K562 (cell line): ENCODE results near the gene CDK5RAP3. TPM values are rescaled to one million over a fixed set of nuclear protein-coding genes. Genes with fewer than 3 reads are reported as not detected.

ENCODE experiments used
- ATAC-seq: fragments of 200-7000 bp; cut with Tn5 transposase; 3 replicates; pipeline ENCODE4 v1.9.1; 2020; ENCODE audit warnings: moderate library complexity
- BruUV-seq: library from RNA; stranded (reverse); fragments of 400-500 nt; replicated peaks from 2 replicates; lab custom pipeline; 2021; lab: Mats Ljungman, UMichigan
- CTCF ChIA-PET: fragments of 300-600 bp; formaldehyde crosslinking; extraction: SDS; loops from one replicate; lab custom pipeline; 2021; ENCODE audit warnings: low intra/inter-chr PET ratio; lab: Yijun Ruan, JAX
- POLR2A ChIA-PET: fragments of 300-600, 350-650 bp; sonication (Branson Sonifier 250); formaldehyde crosslinking; extraction: SDS; loops from one replicate; lab custom pipeline; 2021; ENCODE audit warnings: antibody characterized with exemption, inconsistent platforms; lab: Yijun Ruan, JAX
- DNase-seq, 4 experiments: peaks; one replicate each; pipeline versions ENCODE4 v3.0.0 to v3.0.0-alpha.2; 2011 to 2018; ENCODE audit warnings: low spot score in 3 of 4, mixed read lengths in 3 of 4; ENCODE audit errors: extremely low read depth in 1 of 4
- FAIRE-seq: peaks from 2 replicates; lab custom pipeline; 2011; peaks lifted over from hg19 to GRCh38; lab: Jason Lieb, UNC
- H2AFZ ChIP-seq: 2 replicates; pipeline ENCODE4 v1.6.0; 2011; ENCODE audit warnings: low read depth, low read length, control low read depth, inconsistent platforms
- H3K27ac ChIP-seq: fragments of 200-600 bp; 3 replicates; pipeline ENCODE4 v1.8.0; 2011; ENCODE audit warnings: low read depth, mild to moderate bottlenecking, control low read depth, inconsistent platforms, low read length, moderate library complexity, mixed read lengths; ENCODE audit errors: extremely low read depth
- H3K27me3 ChIP-seq, 2 experiments: fragments of 300-600 bp in 1 of 2; 2 replicates in 1 of 2; 3 replicates in 1 of 2; pipeline versions ENCODE4 v1.6.0 to v1.8.0; 2011; ENCODE audit warnings: inconsistent platforms in 2 of 2, low read length in 2 of 2, mild to moderate bottlenecking in 1 of 2, mixed read lengths in 1 of 2, moderate library complexity in 1 of 2; ENCODE audit not compliant: control insufficient read depth in 2 of 2, insufficient read depth in 2 of 2
- H3K36me3 ChIP-seq: fragments of 300-600 bp; 3 replicates; pipeline ENCODE4 v1.8.0; 2011; ENCODE audit warnings: mild to moderate bottlenecking, low read length, inconsistent platforms; ENCODE audit not compliant: control insufficient read depth, insufficient read depth
- H3K4me1 ChIP-seq, 2 experiments: fragments of 200-600 bp in 1 of 2; replicated peaks in 1 of 2; 2 replicates in 1 of 2; 3 replicates in 1 of 2; pipeline versions ENCODE4 v1.5.1 to v1.8.0; 2011; ENCODE audit warnings: inconsistent platforms in 2 of 2, low read length in 2 of 2, mild to moderate bottlenecking in 1 of 2, mixed read lengths in 1 of 2, moderate library complexity in 1 of 2; ENCODE audit not compliant: control insufficient read depth in 2 of 2, insufficient read depth in 2 of 2
- H3K4me2 ChIP-seq: 2 replicates; pipeline ENCODE4 v1.6.1; 2011; ENCODE audit warnings: low read length, control low read depth, inconsistent platforms, mixed read lengths; ENCODE audit not compliant: insufficient read depth
- H3K4me3 ChIP-seq: fragments of 200-600 bp; sonication (generic), shearing (Covaris generic); 2 replicates; pipeline ENCODE4 v1.5.1; 2016; ENCODE audit warnings: control low read depth, inconsistent platforms
- H3K79me2 ChIP-seq: fragments of 200-600 bp; 3 replicates; pipeline ENCODE4 v1.8.0; 2011; ENCODE audit warnings: low read length, inconsistent platforms; ENCODE audit not compliant: control insufficient read depth, insufficient read depth
- H3K9ac ChIP-seq, 2 experiments: 2 replicates each; pipeline versions ENCODE4 v1.6.0 to v1.6.1; 2011; ENCODE audit warnings: low read depth in 2 of 2, low read length in 2 of 2, control low read depth in 1 of 2, inconsistent platforms in 1 of 2, mild to moderate bottlenecking in 1 of 2, mixed read lengths in 1 of 2; ENCODE audit not compliant: insufficient read depth in 1 of 2
- H3K9me1 ChIP-seq: one replicate; pipeline ENCODE4 v1.6.0; 2011; ENCODE audit warnings: inconsistent platforms, mild to moderate bottlenecking, low read length, moderate library complexity; ENCODE audit not compliant: control insufficient read depth, insufficient read depth
- H3K9me3 ChIP-seq: replicated peaks from 2 replicates; pipeline ENCODE4 v1.5.1; 2011; ENCODE audit warnings: low read depth, low read length, inconsistent platforms; ENCODE audit not compliant: control insufficient read depth, insufficient read depth
- H4K20me1 ChIP-seq: replicated peaks from 2 replicates; pipeline ENCODE4 v1.6.1; 2011; ENCODE audit warnings: low read length, inconsistent platforms, mixed read lengths; ENCODE audit not compliant: control insufficient read depth, insufficient read depth
- CBX1 ChIP-seq: sonication (generic); IDR thresholded peaks from 2 replicates; pipeline ENCODE4 v1.6.1; 2016; ENCODE audit warnings: antibody characterized with exemption, low read depth, mild to moderate bottlenecking
- DDX20 ChIP-seq: fragments of 450-650 bp; IDR thresholded peaks from 2 replicates; pipeline ENCODE4 v1.6.1; 2016; ENCODE audit warnings: missing genetic modification characterization, low read depth, mild to moderate bottlenecking, missing compliant biosample characterization, moderate library complexity
- DLX4 ChIP-seq: fragments of 250-450 bp; sonication (Bioruptor Pico); IDR thresholded peaks from 2 replicates; pipeline ENCODE4 v1.6.1; 2021; ENCODE audit warnings: mild to moderate bottlenecking
- FOXA1 ChIP-seq: fragments of 450-650 bp; IDR thresholded peaks from 2 replicates; pipeline ENCODE4 v1.6.1; 2016; ENCODE audit warnings: mild to moderate bottlenecking, borderline replicate concordance
- FOXP1 ChIP-seq: sonication (generic); formaldehyde crosslinking; IDR thresholded peaks from 2 replicates; pipeline ENCODE4 v1.8.0; 2022; ENCODE audit warnings: mild to moderate bottlenecking, missing genetic modification reagents
- GMEB1 ChIP-seq: fragments of 250-450 bp; sonication (Bioruptor Pico); IDR thresholded peaks from 2 replicates; pipeline ENCODE4 v1.4.0; 2020; ENCODE audit warnings: mild to moderate bottlenecking
- HDAC2 ChIP-seq: fragments of 450-650 bp; IDR thresholded peaks from 2 replicates; pipeline ENCODE4 v1.6.1; 2016; ENCODE audit warnings: mild to moderate bottlenecking
- HDGF ChIP-seq: fragments of 450-650 bp; IDR thresholded peaks from 2 replicates; pipeline ENCODE4 v1.6.1; 2016
- HNRNPL ChIP-seq: fragments of 200-400 bp; formaldehyde crosslinking; IDR thresholded peaks from 2 replicates; pipeline ENCODE4 v1.6.1; 2017; ENCODE audit warnings: low read depth, mild to moderate bottlenecking, low read length
- MBD2 ChIP-seq: sonication (generic); IDR thresholded peaks from 2 replicates; pipeline ENCODE4 v1.6.1; 2016; ENCODE audit warnings: low read depth, borderline replicate concordance
- PYGO2 ChIP-seq: fragments of 450-650 bp; IDR thresholded peaks from 2 replicates; pipeline ENCODE4 v1.6.1; 2016; ENCODE audit warnings: mild to moderate bottlenecking, missing genetic modification characterization, moderate library complexity, missing compliant biosample characterization
- RBM39 ChIP-seq: fragments of 200-400 bp; formaldehyde crosslinking; optimal IDR thresholded peaks from 2 replicates; pipeline ENCODE3; 2018; ENCODE audit warnings: low read depth, low read length
- THAP12 ChIP-seq: fragments of 250-450 bp; sonication (Bioruptor Pico); IDR thresholded peaks from 2 replicates; pipeline ENCODE4 v1.9.0; 2021; ENCODE audit warnings: mild to moderate bottlenecking, inconsistent platforms
- THAP7 ChIP-seq: fragments of 250-450 bp; sonication (Bioruptor Pico); IDR thresholded peaks from 2 replicates; pipeline ENCODE4 v1.5.0; 2021
- TRIM28 ChIP-seq: fragments of 450-650 bp; IDR thresholded peaks from 2 replicates; pipeline ENCODE4 v1.6.1; 2017
- YBX1 ChIP-seq: fragments of 450-650 bp; IDR thresholded peaks from 2 replicates; pipeline ENCODE4 v1.7.1; 2016; ENCODE audit warnings: mild to moderate bottlenecking
- YY1 ChIP-seq, 3 experiments: IDR thresholded peaks; 2 replicates each; pipeline ENCODE4 v1.6.1; 2011; ENCODE audit warnings: low read length in 2 of 3, mild to moderate bottlenecking in 2 of 3, moderate library complexity in 2 of 3, borderline replicate concordance in 1 of 3, control low read depth in 1 of 3, low read depth in 1 of 3; ENCODE audit not compliant: insufficient read depth in 3 of 3, insufficient replicate concordance in 2 of 3, control insufficient read depth in 1 of 3, insufficient read length in 1 of 3; ENCODE audit errors: extremely low read depth in 1 of 3
- ZNF12 ChIP-seq: sonication (generic); formaldehyde crosslinking; IDR thresholded peaks from 2 replicates; pipeline ENCODE4 v1.4.0; 2020; ENCODE audit warnings: mild to moderate bottlenecking, missing genetic modification reagents
- ZNF347 ChIP-seq: fragments of 450-650 bp; formaldehyde crosslinking; IDR thresholded peaks from 2 replicates; pipeline ENCODE4 v1.4.0; 2020; ENCODE audit warnings: low read depth, mild to moderate bottlenecking, moderate library complexity
- WGBS: fragments of 100-300 bp; shearing (Covaris generic); methylation state at CpG from one replicate; pipeline ENCODE4 v1.1.6; 2016; ENCODE audit warnings: low coverage, mixed read lengths; ENCODE audit not compliant: insufficient coverage; ENCODE audit errors: missing lambda C conversion rate; 5-methylcytosine and 5-hydroxymethylcytosine counted together
- in situ Hi-C: fragments of 300-500 bp; cut with MboI; formaldehyde crosslinking; loops from 4 replicates; pipeline ENCODE4 v1.15.0; 2018; ENCODE audit warnings: inconsistent platforms, mixed read lengths
- intact Hi-C: fragments of 100-400 bp; cut with micrococcal nuclease; formaldehyde crosslinking; loops from 2 replicates; pipeline ENCODE4 v1.14.2; 2022
- polyA plus RNA-seq, 8 experiments: library from polyadenylated mRNA; depleted of rRNA in 4 of 8; stranded (reverse) in 5 of 8; unstranded in 3 of 8; fragments of >200 nt; fragmentation: Nextera tagmentation in 2 of 8; fragmentation: Illumina TruSeq in 1 of 8; extraction: Ambion mirVana in 2 of 8; extraction: Trizol in 1 of 8; gene quantifications; 2 replicates each; pipeline versions ENCODE4 v1.2.1 to v1.2.3, GENCODE V29; 2011 to 2014; ENCODE audit warnings: inconsistent platforms in 1 of 8, missing spikeins in 1 of 8
- total RNA-seq, 7 experiments: library from RNA; depleted of rRNA in 6 of 7; stranded (reverse); fragments of >200 nt in 6 of 7; fragmentation: Illumina TruSeq in 2 of 7; extraction: Trizol in 2 of 7; gene quantifications; 2 replicates each; pipeline versions ENCODE4 v1.2.1 to v1.2.3, GENCODE V29; 2011 to 2021; ENCODE audit warnings: low replicate concordance in 1 of 7

The CDK5RAP3 gene
- total and polyA plus RNA-seq, 9 of the 15 experiments (the other 6 are each of a cell fraction or from before 2014, with no cell fraction given) = 44.2 to 202 (median 91.5) TPM

GRCh38 chr17:47968836-47969235 is 2.1 kb upstream of the CDK5RAP3 start:
- ATAC-seq = no peak
- H3K27me3 ChIP-seq = no peaks in the 10 kb centered on the region
- BruUV-seq = no TSS peak
- 64% methylated on average over 5 of the region's 5 CpGs for WGBS
- H4K20me1 ChIP-seq = no peaks in the 10 kb centered on the region
- peaks cover 19% of the 10 kb centered on the region for H3K79me2 ChIP-seq
- no peak overlapping the region for H3K27ac ChIP-seq
- CTCF ChIA-PET = interaction anchor here (0.6 kb wide), 1 partner anchor 18 kb away, joined by 3 read pairs; no protein-coding TSS in a partner anchor
- H3K36me3 ChIP-seq = peaks cover 18% of the 10 kb centered on the region
- no peaks in the 10 kb centered on the region for H3K9me1 ChIP-seq
- TF ChIP-seq DDX20 (tag) (no peak), TRIM28 (no peak), YBX1 (no peak), CBX1 (no peak), HNRNPL (no peak), THAP12 (CRISPR knock-in tag) (no peak), YY1 (IDR thresholded peaks at IDR 0.05; ENCODE audit: borderline replicate concordance in 1 of 3, control insufficient read depth in 1 of 3, extremely low read depth in 1 of 3, insufficient read depth in 3 of 3, insufficient read length in 1 of 3, insufficient replicate concordance in 2 of 3, low read depth in 1 of 3, low read length in 2 of 3) (no peak), MBD2 (no peak), THAP7 (CRISPR knock-in tag) (no peak), ZNF12 (no peak), FOXP1 (CRISPR knock-in tag) (no peak), PYGO2 (tag) (no peak), RBM39 (no peak), HDGF (no peak), DLX4 (no peak), FOXA1 (no peak), ZNF347 (CRISPR knock-in tag) (no peak), GMEB1 (CRISPR knock-in tag) (no peak), HDAC2 (no peak)
- no peak for FAIRE-seq
- no peak overlapping the region for H3K9ac ChIP-seq
- no peak overlapping the region for H3K4me2 ChIP-seq
- POLR2A ChIA-PET = interaction anchor here (0.8 to 2.1 kb wide), 3 partner anchors 7 to 19 kb away, joined by 3 to 8 read pairs (median 5); partner anchors contain the start of gene PRR15L
- intact Hi-C loops = no loop called here
- peaks cover 20 to 31% of the 10 kb centered on the region in 2 experiments; a peak in 4 of 5 replicates for H3K4me1 ChIP-seq
- H2AFZ ChIP-seq = no peak overlapping the region
- DNase-seq = no peak
- H3K9me3 ChIP-seq = no peaks in the 10 kb centered on the region
- in situ Hi-C loops = no loop called here
- H3K4me3 ChIP-seq = no peak overlapping the region
